Kidney epithelial cell (primary cell): ENCODE results near the gene PLOD3. TPM values are rescaled to one million over a fixed set of nuclear protein-coding genes. Genes with fewer than 3 reads are reported as not detected.

Experiments used
- DNase-seq: peaks from one replicate; pipeline ENCODE4 v3.0.0-alpha.2; 2010; ENCODE audit warnings: low read depth
- H3K27me3 ChIP-seq: 2 replicates; pipeline ENCODE4 v1.6.0; 2011; ENCODE audit warnings: low read length; ENCODE audit not compliant: control insufficient read depth, insufficient read depth
- H3K36me3 ChIP-seq: 2 replicates; pipeline ENCODE4 v1.5.1; 2011; ENCODE audit warnings: low read length; ENCODE audit not compliant: control insufficient read depth, insufficient read depth
- H3K4me3 ChIP-seq: 2 replicates; pipeline ENCODE4 v1.5.1; 2011; ENCODE audit warnings: low read depth, mild to moderate bottlenecking, control low read depth, low read length
- CTCF ChIP-seq: IDR thresholded peaks from 2 replicates; pipeline ENCODE4 v1.5.1; 2011; ENCODE audit warnings: mild to moderate bottlenecking, moderate library complexity, low read length, control low read depth, inconsistent platforms; ENCODE audit not compliant: insufficient read depth, poor library complexity, severe bottlenecking
- total RNA-seq: library from RNA; depleted of rRNA; stranded (reverse); fragments of >200 nt; gene quantifications from 2 replicates; pipeline ENCODE4 v1.2.3, GENCODE V29; 2015

The PLOD3 gene
- total RNA-seq, 1 donor from 2014 or later, result 95.6 TPM

DNA sequence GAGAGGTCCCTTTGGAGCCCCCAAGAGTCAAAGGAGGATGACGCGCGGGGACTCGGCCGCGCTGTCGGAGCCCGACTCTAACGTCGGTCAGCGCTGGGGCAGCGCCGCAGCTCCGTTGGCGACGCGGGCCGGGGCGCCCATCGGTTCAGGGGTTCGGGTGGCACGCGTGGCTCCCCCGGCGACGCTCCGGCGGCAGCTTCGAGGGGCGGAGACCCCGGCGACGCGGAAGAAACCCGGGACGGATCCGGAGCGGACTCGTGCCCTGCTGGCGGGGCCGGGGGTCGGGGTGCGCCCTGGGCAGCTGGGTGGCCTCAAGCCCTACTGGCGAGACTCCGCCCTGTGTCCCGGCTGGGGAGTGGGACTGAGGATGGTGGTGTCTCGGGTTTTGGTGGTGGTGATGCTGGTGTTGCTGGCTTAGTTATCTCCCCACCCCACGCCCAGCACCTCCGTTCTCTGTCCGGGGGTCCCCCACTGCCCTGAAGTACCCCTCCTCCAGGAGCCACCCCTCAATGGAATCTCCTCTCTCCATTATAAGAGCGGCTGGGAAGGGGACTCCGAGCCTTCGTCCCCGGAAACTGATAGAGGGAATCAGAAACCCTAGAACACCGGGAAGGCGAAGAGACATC is 37.1 kb downstream of the PLOD3 start, which contains the start of gene NAT16:
Gene NAT16 (minus strand): TSS at position 164 of the 626 bp plus-strand sequence. CDS start 5,486 bp downstream, outside the sequence.
- no peak for DNase-seq
- TF ChIP-seq CTCF, result no peak
- no peak within 1 kb of the TSS for H3K4me3 ChIP-seq
- peaks cover 46% of the 10 kb centered on the region for H3K27me3 ChIP-seq
- H3K36me3 ChIP-seq, result no peaks in the 10 kb centered on the region

DNA sequence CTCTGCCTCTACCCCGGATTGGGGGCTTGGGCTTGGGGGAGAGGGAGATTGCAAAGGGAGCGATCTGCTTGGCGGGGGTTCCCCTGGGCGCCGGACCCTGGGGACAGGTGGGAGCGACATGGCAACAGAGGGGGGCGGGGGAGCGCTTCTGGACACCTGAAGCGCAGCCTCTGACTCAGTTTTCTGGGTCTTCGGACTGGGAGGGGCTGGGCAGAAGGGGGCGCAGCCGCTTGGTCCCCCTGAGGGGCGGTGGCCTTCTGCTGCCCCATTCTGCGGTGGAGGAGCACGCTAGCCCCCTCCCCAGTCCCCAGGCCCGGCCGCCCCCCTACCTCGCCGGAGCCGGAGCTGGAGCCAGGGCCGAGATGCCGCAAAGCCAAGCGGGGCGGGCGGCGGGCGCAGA is 37.7 kb downstream of the PLOD3 start:
- no peak for DNase-seq
- H3K36me3 ChIP-seq, result no peaks in the 10 kb centered on the region
- no peak overlapping the region for H3K4me3 ChIP-seq
- TF ChIP-seq CTCF, result no peak
- H3K27me3 ChIP-seq, result peaks cover 51% of the 10 kb centered on the region

GRCh38 chr7:101179117-101179516 is 38.3 kb downstream of the PLOD3 start:
- H3K4me3 ChIP-seq, result no peak overlapping the region
- no peak for DNase-seq
- no peak for TF ChIP-seq CTCF

DNA sequence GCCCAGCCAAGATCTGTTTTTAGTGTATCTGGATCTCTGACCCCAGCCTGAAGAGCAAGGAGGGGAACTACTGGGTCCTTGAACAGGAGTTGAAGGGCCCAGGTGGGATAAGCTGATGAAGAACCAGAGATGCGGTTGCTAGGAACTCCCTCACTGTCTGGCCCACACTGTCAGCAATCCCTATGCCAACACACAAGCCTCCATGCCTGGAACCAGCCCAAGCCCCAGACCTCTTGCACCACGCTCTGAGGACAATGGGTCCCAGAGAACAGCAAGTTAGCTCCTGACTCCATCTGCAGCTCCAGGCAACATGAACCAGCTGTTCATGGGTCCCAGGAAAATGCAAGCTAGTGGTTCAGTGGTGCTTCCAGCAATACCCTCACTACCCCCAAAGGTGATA is 39.7 kb downstream of the PLOD3 start:
- Histone ChIP-seq H3K36me3 (no peaks in the 10 kb centered on the region), H3K27me3 (peaks cover 70% of the 10 kb centered on the region), H3K4me3 (no peak overlapping the region)
- no peak for TF ChIP-seq CTCF
- no peak for DNase-seq

More at GRCh38 chr7:101179117-101179516, 38.3 kb downstream of the PLOD3 start:
- no peaks in the 10 kb centered on the region for H3K36me3 ChIP-seq
- peaks cover 57% of the 10 kb centered on the region for H3K27me3 ChIP-seq

GRCh38 chr7:101175664-101176063 is 41.7 kb downstream of the PLOD3 start:
- Histone ChIP-seq H3K36me3 (no peaks in the 10 kb centered on the region), H3K27me3 (peaks cover 86% of the 10 kb centered on the region), H3K4me3 (no peak overlapping the region)
- DNase-seq, result no peak
- no peak for TF ChIP-seq CTCF

DNA sequence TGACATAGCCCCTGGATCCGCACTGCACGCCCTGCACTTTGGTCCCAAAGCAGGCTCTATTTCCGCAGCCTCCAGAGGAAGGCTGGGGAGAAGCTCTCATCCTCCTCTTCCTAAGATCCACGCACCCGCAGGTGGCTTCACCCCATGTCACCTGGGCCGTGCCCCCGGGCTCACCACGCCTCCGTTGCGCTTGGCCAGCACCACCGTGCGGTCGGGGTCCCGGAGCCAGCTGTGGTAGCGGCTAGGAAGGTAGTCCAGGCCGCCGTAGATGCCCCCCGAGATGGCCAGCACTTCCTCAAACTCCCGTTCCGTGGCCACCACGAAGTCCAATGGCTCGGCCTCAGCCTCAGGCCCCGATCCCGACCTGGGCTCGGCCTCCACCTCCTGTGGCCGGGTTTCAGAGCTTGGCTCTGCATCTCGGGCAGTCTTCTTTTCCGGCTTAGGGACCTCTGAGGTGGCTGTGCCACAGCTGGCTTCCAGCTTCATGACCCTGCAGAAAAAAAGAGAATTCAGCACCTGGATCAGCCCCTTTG is 43.0 kb downstream of the PLOD3 start:
- peaks cover 86% of the 10 kb centered on the region for H3K27me3 ChIP-seq
- no peak for DNase-seq
- no peak overlapping the region for H3K4me3 ChIP-seq
- no peak for TF ChIP-seq CTCF
- no peaks in the 10 kb centered on the region for H3K36me3 ChIP-seq
